Suppressor macrophage (primary cell): Measurements from ENCODE around the gene ACO1.

Experiments used
- DNase-seq, 4 experiments: peaks; one replicate each; pipeline ENCODE4 v3.0.0-alpha.2; 2020 to 2022

Gene ACO1

DNA sequence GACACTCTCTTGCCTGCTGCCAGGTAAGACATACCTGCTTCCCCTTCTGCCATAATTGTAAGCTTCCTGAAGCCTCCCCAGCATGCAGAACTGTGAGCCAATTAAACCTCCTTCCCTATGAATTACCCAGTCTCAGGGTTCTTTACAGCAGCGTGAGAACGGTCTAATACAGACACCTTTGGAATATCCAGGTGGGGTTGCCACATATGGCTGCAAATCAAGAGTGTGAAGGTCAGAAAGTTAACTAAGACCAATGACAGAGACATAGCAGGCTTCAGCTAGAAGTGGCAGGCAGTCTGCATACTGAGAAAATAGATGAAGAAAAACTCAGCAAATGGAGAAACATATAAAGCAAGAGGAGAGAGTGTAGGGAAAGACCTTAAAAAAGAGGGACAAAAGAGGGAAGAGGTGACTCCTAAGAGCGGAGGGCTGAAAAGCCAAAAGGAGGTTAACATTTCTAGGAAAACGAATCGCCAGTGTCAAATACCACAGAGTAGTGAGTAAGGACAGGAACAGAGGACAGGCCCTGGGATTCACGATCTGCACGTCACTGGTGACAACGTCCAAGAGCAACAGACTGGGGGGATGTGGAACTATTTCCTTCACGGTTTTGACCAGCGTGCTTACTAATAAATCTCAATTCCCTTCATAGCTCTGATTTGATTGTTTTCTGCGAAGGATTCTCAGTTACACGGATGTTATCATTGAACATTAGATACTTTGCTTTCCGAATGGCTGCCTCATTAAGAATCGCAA is 1.7 kb upstream of the ACO1 start:
- no peak for DNase-seq

DNA sequence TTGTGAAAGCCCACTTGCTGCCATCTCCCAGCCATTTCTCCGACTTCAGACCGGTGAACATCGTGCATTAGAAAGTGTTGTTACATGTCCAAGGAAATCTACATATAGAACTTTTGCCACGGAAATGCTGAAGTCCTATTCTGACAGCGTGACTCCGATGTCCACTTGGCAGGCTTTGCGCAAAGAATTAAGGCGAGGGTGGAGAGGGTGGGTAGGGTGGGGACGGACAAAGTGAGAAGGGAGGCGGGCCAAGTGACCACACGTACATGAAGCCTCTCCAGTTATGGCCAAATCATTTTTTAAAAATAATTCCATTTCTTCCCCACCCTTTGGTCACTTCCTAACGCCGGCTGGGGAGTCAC is 460 bp upstream of the ACO1 start:
- DNase-seq, result no peak

DNA sequence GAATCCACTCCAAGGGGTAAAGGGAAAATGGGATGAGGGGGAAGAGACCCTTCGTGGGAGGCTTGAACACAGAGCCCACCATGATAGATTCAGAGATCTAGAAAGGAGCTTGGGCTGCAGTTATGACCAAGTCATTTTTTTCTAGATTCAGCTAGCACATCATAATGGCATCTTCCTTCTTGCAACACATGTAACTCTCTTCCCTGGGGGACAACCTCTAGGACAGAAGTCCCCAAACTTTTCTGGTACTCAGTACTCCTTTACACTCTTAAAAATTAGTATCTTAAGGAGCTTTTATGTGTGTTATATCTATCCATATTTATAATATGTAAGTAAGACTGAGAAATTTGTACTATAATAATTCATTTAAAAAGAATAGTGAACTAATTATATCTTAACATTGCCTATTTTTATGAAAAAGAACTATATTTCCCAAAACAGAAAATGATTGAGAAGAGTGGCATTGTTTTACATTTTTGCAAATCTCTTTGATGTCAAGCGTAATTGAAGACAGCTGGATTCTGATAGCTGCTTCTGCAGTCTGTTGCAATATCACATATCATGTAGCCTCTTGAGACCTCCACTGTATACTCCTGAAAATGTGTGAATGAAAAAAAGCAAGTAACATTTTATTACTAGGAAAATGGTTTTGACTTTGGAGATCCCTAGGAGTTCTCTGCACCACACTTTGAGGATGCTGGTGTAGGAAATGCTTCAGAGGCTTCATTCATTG is 875 bp downstream of the ACO1 start:
- peak in 1 of 4 experiments; percentile 13 for DNase-seq

DNA sequence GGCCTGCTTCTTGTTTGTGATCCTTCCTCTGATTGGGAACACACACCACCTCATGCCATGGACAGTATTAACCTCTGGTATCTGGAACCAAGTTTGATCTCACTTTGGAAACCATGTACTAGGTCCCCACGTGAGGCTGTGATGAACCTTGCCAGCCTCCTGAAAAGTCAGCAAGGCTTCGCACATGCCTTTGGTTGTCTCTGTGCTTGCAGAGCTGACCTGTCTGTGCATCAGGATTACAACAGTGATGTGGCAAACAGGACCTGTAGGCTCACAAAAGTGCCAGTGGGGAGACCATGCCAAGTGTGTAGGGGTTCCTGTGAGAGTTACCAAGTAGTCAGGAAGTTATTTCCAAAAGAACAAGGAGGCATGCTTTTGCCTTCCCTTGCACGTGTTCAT is 1.4 kb downstream of the ACO1 start:
- DNase-seq, result no peak

DNA sequence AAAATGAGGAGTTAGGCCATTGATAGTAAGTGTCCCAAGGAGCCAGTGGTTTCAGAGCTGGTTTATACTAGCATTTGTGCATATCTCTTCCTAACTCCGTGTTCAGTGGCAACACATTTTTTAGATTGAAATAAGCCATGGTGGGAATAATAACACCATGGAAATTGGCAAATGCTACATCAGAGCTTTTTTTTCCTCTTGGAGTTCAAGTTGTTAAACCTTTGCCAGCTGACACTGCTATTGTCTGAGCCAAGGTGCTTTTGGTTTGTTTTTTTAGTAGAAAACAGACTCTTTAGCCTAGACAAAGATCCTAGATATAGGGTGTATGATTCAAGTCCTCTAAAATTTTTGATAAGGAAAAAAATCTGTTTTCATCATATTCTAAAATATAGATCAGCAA is 2.8 kb downstream of the ACO1 start:
- no peak for DNase-seq

DNA sequence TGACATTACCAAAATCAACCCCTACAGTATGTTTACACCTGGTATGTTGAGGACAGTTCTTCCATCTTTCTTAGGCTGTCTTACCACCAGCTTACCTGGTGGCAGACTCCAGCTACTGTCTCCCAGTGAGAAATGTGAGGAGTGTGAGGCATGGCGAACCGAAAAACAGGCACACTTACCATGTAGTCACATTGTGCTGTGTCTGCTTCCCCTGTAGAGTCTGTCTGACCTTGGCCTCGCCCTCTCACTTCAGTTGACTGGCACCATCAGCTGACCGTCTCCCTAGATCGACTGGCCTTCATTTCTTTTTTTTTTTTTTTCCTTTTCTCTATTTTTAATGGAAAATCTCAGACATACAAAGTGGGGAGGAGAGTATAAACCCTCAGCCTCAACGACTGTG is 4.9 kb downstream of the ACO1 start:
- no peak for DNase-seq

DNA sequence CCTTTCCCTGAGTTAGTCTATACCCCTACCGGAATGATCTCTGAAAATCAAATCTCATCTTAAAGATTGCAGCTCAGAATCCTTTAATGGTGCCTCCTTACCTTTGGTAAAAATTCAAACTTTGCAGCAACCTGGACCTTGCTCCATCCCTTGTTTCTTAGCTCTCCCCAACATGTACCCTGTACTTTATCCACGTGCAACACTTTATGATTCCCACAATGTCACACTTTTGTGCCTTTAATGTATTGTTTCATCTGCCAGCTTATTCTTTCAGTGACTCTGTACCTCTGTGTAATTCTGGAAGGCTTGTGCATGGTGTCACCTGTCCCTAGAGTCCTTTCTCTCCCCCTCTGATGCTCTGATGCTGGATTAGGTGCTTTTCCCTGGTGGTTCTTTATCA is 9.5 kb downstream of the ACO1 start:
- DNase-seq, result no peak

DNA sequence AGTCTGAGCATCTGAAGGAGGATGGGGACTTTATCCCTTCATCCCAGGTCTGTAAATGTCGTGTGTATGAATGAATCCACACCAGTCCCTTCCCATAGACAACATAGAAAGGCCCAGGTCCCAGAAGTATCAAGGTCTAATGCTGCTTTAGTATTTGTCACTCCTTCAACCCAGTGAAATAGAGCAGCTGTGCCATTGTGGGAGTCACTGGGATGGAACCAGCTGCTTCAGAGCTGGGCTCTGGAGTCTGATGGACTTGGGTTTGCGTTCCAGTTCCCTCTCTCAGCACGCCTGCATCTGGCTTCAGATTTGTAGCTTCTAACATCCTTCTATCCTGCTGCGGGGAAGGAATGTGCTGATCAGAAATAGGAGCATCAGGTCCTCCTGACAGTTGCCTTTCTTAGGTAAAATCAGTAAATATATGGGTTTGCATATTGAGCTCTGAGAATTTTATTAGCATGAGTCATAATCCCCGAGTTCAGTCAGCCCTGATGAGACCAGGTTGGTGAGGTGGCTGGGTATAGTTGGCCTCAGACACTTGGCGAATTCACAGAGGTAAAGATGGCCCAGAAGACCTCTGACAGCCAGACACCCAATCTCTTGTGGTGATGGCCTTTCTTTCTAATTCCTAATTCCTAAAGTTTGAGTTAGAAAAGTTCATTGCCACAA is 10.1 kb downstream of the ACO1 start:
- no peak for DNase-seq

DNA sequence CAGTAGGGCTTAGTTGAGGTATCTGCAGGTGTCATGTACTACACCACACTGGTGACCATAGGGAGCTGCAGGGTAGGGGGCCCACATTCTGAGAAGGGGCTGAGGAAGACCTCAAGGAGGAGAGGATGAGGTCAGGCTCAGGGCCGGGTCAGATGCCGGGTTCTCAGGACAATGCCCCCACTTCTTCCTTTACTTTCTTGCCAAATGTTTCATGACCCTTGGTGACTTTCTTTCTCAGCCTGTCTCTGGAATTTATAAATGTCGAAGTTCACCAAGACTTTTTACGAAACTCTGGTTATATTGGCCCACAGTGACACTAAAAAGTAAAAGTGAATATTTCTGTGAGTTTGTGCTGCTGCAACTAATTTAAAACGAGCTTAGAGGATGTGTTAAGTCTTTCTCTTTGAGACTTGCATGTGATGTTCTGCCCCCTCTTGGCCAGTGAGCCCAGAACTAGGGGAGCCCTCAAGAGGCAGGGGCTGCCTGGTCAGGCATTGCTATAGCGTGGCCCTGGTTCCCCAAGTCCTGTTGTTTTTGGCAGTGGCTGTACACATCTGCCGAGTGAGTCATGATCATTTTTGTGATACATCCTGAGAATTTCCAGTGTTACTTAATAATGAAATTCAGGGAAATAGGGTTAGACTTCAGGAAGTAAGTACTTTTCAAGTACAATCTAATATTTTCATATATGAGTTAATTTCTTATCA is 11.2 kb downstream of the ACO1 start:
- DNase-seq, result peak in 3 of 4 experiments; percentile 44 to 65 (median 56)

DNA sequence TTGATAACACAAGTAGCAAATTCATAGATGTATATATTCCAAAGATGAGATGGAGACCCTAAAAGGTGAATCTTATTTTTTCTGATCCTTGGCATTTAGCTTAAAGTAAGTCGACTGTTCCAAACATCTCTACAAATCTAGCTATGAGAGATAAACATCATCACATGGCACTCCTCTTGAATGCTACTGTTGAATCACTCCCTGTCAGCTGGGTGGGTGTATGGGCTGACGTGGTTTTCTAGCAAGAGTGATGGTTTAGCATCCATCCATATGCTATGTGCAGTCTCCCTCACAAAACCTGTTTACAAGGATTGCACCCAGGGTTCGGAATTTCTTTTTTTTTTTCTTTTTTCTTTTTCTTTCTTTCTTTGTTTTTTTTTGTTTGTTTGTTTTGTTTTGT is 13.8 kb downstream of the ACO1 start:
- DNase-seq, result peak in 2 of 4 experiments; percentile 12 to 18

DNA sequence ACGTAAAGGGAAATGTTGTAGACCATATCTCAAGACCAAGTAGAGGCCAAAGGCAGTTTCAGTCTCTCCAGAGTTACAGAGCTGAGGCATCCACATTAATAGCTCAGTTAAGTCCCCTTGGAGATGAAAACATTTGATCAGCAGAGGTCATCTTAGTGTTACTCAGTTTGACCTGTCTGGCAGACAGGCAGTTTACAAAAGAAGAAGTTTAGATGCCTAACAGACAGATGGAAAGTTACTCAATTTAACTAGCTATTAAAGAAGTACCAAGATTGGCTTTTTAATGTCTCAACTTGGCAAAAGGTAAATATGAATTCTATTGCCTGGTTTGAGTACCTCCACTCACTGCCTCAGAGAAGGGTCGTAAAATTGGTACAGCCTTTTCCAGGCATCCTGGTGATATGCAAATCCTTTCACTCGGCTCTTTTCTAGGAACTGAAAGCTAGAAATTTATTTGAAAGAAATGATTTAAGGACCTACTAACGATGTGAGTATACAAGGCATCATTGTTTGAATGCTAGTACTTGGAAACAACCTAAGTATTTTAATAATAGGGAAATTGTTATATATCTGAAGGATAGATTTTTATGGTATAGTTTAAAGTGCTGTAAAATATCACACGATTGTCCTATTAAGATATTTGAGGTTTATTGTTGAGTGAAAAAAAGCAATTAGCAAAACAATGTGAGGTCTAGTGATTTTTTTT is 14.8 kb downstream of the ACO1 start:
- peak in 2 of 4 experiments; percentile 10 to 25 for DNase-seq

DNA sequence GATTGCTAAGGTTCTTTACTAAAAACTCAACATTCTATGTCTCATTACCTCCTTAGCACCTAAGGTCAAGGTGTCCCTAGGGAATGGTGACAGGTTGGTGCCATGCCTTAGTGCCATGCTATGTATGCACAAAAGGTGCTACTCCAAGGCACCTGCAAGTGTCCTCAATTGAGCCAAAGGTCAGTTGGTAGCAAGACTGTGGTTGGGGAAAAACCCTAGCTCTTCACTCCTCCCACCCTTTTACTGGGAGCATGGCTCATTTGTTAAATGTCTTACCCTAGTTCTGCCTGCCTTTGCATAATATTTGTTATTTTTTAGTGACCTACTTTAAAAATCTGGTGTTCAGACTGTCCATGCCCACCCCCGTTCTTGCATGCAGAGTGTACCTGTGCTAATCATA is 17.0 kb downstream of the ACO1 start:
- DNase-seq, result peak in 3 of 4 experiments; percentile 14 to 32 (median 27)

DNA sequence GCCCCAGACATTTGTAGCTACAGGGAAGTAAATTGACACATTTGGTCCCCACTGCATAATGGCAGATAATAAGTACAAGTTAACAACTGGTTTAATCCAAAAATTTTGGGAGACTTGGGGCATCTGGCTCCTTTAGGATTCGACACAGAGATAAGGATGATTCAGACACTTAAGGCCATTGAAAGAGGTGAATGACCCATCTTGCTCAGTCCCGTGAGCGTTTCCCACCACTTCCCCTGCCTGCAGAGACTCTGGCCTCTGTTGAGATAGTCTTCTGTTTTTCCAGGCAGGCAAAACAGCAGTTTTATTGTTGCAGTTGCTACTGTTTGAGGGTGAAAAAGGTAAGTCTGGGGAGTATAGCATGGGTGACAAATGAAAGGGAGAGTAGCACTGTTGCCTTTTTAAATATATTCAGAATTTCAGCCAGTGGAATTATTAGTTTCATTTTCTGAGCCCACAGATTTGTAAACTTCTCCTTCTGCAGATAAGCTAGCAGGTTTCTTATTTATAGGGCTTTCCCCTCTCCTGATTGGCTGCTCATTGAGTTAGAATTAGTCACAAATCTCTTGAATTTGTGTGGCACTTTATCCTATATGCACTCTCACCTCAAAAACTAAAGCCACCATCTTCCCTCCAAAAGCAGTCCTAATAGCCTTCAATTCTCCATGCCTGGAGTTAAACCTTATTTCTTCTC is 19.3 kb downstream of the ACO1 start:
- peak in 3 of 4 experiments; percentile 45 to 49 (median 48) for DNase-seq

DNA sequence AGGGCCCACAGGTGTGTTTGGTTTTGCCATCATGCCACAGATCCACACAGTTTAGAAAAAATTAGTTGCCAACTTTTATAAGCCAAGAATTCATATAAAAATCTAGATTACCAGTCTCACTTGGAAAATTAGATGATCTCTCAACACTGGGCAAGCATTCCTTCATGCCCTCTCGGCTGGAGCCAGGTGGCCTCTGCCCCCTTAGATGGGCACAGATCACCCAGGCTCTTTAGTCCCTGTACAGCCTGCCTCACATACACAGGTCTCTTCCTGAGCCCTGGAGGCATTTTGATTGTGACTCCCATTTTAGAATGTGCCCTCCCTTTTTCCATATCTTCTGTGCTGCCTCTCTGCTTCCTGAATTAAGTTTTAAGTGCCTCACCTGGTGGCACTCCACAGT is 20.0 kb downstream of the ACO1 start:
- no peak for DNase-seq

DNA sequence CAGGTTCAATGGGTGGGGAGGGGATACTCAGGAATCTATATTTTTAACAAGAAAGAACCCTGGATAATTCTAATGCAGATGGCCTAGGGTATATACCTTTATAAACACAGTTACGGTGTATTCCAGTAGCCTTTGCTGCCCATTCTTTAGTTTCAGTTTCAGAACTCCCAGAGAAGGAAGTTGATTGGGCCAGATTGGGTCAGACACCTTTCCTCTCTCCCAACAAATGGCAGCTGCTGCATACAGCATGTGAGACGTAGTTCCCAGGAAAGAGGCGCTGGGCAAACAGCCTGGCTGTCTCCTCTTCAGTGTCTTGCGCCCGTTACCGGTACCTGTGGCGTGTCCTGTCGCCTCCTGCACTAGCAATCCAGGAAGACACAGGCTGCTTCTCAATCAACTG is 20.4 kb downstream of the ACO1 start:
- DNase-seq, result peak in 1 of 4 experiments; percentile 4

DNA sequence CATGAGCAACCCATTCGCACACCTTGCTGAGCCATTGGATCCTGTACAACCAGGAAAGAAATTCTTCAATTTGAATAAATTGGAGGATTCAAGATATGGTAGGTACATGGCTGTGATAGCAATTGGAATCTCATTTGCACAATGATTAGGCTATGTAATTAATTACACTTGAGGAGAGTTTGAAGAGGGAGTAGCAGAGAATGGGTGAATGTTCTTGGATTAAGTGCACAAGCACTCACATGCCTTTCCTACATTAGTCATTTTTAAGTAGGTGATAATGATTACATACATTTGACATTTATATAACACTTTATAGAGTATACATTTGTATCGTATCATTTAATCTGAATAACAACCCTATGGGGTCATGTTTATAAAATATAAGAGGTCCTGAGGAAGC is 21.1 kb downstream of the ACO1 start:
- no peak for DNase-seq

DNA sequence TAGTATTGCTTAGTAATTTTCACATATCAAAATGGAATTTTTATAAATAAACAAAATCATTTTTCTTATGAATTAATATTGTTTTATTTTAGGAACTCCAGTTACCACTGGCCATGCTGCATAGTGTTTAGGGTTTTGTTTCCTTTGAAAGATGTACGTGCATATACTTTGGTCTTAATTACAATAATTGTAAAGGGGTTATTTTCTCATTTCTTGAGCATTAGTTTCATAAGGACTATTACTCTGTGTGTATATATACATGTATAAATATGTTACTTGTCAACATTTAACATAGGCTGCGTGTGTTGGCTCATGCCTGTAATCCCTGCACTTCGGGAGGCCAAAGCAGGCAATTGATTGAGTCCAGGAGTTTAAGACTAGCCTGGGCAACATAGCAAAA is 21.6 kb downstream of the ACO1 start:
- no peak for DNase-seq

DNA sequence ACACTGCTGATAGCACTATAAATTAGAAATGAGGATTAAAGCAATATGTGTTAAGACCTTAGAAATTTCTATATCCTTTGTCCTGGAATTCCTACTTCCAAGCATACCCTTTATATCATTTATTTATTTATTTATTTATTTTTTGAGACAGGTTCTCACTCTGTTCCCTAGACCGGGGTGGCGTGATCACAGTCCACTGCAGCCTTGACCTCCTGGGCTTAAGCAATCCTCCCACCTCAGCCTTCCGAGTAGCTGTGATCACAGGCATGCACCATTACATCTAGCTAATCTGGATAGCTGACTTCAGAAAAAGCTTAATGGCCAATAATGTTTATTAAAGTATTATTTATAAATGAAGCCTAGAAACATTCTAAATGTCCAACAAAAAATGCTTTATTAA is 27.3 kb downstream of the ACO1 start:
- no peak for DNase-seq

DNA sequence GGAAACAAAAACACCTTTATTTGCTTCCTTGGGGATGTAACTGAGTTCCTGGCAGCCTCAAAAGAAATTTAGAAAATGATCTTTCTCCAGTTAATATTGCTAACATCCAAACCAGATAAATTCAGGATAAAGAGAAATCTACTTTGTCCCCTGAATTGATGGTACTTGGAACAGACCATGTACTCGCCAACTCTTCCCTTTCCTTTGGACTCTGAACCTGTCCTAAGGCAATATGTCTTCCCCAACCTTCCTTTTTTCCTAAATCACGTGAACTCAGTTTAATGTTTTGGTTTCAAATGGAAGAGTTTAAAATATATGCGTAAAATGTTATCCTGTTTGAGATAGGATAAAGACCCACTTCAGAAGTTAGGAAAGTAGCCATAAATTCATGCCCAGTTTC is 28.0 kb downstream of the ACO1 start:
- no peak for DNase-seq

DNA sequence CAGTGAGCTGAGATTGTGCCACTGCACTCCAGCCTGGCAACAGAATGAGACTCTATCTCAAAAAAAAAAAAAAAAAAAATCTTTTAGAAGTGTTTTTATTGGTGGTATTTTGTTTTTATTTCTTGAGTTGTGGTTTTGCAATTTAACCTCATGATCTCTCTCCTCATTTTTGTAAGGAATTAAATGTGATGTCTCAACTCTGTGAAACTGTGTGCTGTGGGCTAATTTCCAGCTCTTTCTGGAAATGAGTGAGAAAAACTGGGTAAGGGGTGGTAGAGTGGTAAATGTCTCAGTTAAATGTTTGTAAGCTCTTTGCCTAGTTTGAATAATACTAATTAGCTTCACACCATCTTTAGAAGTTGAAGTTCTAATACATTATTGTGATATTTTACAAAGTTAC is 29.0 kb downstream of the ACO1 start:
- DNase-seq, result no peak

DNA sequence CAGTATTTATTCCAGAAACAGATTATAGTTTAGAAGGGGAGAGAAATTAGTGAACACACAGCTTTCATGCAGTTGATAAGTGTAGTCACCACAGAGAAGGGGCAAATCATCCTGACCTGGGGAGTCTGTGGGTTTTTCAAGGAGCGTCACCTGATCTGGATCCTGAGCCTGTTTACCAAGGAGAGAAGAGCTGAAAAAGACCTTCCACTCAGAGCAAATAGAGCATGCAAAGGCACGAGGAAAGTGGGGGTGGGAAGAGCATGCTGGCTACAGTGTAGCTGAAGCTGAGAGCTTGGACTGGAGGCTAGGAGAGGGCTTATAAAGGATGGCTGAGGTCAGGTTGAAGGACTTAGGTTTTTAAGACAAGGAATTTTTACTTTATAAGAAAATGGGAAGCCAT is 30.4 kb downstream of the ACO1 start:
- no peak for DNase-seq

DNA sequence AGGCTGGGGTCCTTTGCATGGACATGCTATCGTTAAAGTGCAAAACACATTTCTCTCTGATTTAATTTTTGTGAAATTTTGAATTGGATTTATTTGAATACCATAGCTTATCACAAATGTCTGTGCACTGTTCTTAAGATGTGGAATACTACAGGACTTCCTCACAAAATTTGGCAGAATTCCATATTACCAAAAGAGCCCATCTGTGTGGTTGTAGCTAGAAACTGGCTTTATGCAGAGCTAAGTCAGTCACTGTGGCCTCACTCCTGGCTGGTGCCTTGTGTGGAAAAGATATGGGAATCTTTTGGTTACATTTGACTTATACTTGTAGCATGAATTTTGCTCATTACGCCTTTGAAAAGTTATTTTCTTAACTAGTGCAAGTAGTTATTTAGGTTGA is 35.5 kb downstream of the ACO1 start:
- DNase-seq, result no peak
